ENCODE results near the gene FADS3.

Gene FADS3

GRCh38 chr11:61891331-61892084 lies at the start of gene FADS3:
Gene FADS3, minus strand, starts transcription at chr11:61891545. Its CDS starts 164 bp downstream, at chr11:61891381.
- Histone ChIP-seq H3K27ac (peak within 1 kb of the TSS; percentile 73), H3K4me1 (peaks cover 28% of the 10 kb centered on the region), H3K36me3 (no peaks in the 10 kb centered on the region), H3K9me3 (no peaks in the 10 kb centered on the region), H4K20me1 (no peaks in the 10 kb centered on the region), H3K4me3 (peak within 1 kb of the TSS; percentile 84), H3K27me3 (no peaks in the 10 kb centered on the region), H3K9ac (peak within 1 kb of the TSS; percentile 80), H3K4me2 (peak within 1 kb of the TSS; percentile 100)
- no peak for TF ChIP-seq Cebpa-rat (IDR thresholded peaks at IDR 0.05)

GRCh38 chr11:61940466-61940865 lies 49.1 kb upstream of the FADS3 start:
- Histone ChIP-seq H3K9ac (no peak overlapping the region), H3K4me3 (no peak overlapping the region), H3K27me3 (no peaks in the 10 kb centered on the region), H3K4me1 (peaks cover 8% of the 10 kb centered on the region), H3K27ac (no peak overlapping the region), H4K20me1 (no peaks in the 10 kb centered on the region), H3K4me2 (no peak overlapping the region), H3K36me3 (no peaks in the 10 kb centered on the region), H3K9me3 (peaks cover 31% of the 10 kb centered on the region)
- no peak for TF ChIP-seq Cebpa-rat (IDR thresholded peaks at IDR 0.05)

GRCh38 chr11:61935861-61936260 lies 44.5 kb upstream of the FADS3 start:
- Histone ChIP-seq H4K20me1 (no peaks in the 10 kb centered on the region), H3K4me3 (no peak overlapping the region), H3K4me1 (no peaks in the 10 kb centered on the region), H3K9me3 (peaks cover 36% of the 10 kb centered on the region), H3K9ac (no peak overlapping the region), H3K27me3 (no peaks in the 10 kb centered on the region), H3K27ac (no peak overlapping the region), H3K4me2 (no peak overlapping the region), H3K36me3 (no peaks in the 10 kb centered on the region)
- TF ChIP-seq Cebpa-rat (IDR thresholded peaks at IDR 0.05) = no peak

- H3K4me3 ChIP-seq = no peak overlapping the region
- no peak overlapping the region for H3K4me2 ChIP-seq
- no peak overlapping the region for H3K27ac ChIP-seq
Measured at GRCh38 chr11:61930933-61931332, 39.6 kb upstream of the FADS3 start.

GRCh38 chr11:61928606-61929005 lies 37.3 kb upstream of the FADS3 start:
- H4K20me1 ChIP-seq = no peaks in the 10 kb centered on the region

More at GRCh38 chr11:61930933-61931332, 39.6 kb upstream of the FADS3 start:
- Histone ChIP-seq H3K4me1 (no peaks in the 10 kb centered on the region), H3K9ac (no peak overlapping the region), H3K36me3 (no peaks in the 10 kb centered on the region), H4K20me1 (no peaks in the 10 kb centered on the region), H3K9me3 (peaks cover 9% of the 10 kb centered on the region), H3K27me3 (no peaks in the 10 kb centered on the region)
- no peak for TF ChIP-seq Cebpa-rat (IDR thresholded peaks at IDR 0.05)

GRCh38 chr11:61927501-61927900 lies 36.2 kb upstream of the FADS3 start:
- Histone ChIP-seq H3K9me3 (no peaks in the 10 kb centered on the region; the same call in 1 of the 2 replicates), H3K4me2 (no peak overlapping the region)

More at GRCh38 chr11:61928606-61929005, 37.3 kb upstream of the FADS3 start:
- peaks cover 3% of the 10 kb centered on the region; the same call in 1 of the 2 replicates for H3K4me1 ChIP-seq
- no peaks in the 10 kb centered on the region for H3K27me3 ChIP-seq
- H3K9me3 ChIP-seq = no peaks in the 10 kb centered on the region; the same call in 1 of the 2 replicates
- H3K4me2 ChIP-seq = no peak overlapping the region
- H3K27ac ChIP-seq = no peak overlapping the region
- H3K36me3 ChIP-seq = no peaks in the 10 kb centered on the region
- no peak for TF ChIP-seq Cebpa-rat (IDR thresholded peaks at IDR 0.05)
- no peak overlapping the region for H3K4me3 ChIP-seq
- no peak overlapping the region for H3K9ac ChIP-seq

GRCh38 chr11:61926235-61926634 lies 34.9 kb upstream of the FADS3 start:
- H3K27me3 ChIP-seq = no peaks in the 10 kb centered on the region
- no peak overlapping the region for H3K9ac ChIP-seq
- H3K4me3 ChIP-seq = no peak overlapping the region
- no peak for TF ChIP-seq Cebpa-rat (IDR thresholded peaks at IDR 0.05)
- no peaks in the 10 kb centered on the region for H3K36me3 ChIP-seq
- no peaks in the 10 kb centered on the region for H4K20me1 ChIP-seq
- peaks cover 27% of the 10 kb centered on the region for H3K4me1 ChIP-seq
- no peak overlapping the region for H3K27ac ChIP-seq
- no peaks in the 10 kb centered on the region; the same call in 1 of the 2 replicates for H3K9me3 ChIP-seq
- H3K4me2 ChIP-seq = no peak overlapping the region

More at GRCh38 chr11:61927501-61927900, 36.2 kb upstream of the FADS3 start:
- TF ChIP-seq Cebpa-rat (IDR thresholded peaks at IDR 0.05) = no peak
- no peak overlapping the region for H3K9ac ChIP-seq
- H3K27me3 ChIP-seq = no peaks in the 10 kb centered on the region
- peaks cover 14% of the 10 kb centered on the region for H3K4me1 ChIP-seq
- no peaks in the 10 kb centered on the region for H4K20me1 ChIP-seq
- H3K36me3 ChIP-seq = no peaks in the 10 kb centered on the region
- no peak overlapping the region for H3K4me3 ChIP-seq
- H3K27ac ChIP-seq = no peak overlapping the region

- no peaks in the 10 kb centered on the region; the same call in 1 of the 2 replicates for H3K9me3 ChIP-seq
- no peak overlapping the region for H3K9ac ChIP-seq
- H3K27me3 ChIP-seq = no peaks in the 10 kb centered on the region
- no peak overlapping the region for H3K4me3 ChIP-seq
- no peaks in the 10 kb centered on the region for H4K20me1 ChIP-seq
- H3K4me1 ChIP-seq = peaks cover 29% of the 10 kb centered on the region
- TF ChIP-seq Cebpa-rat (IDR thresholded peaks at IDR 0.05) = no peak
- no peak overlapping the region for H3K27ac ChIP-seq
- H3K36me3 ChIP-seq = no peaks in the 10 kb centered on the region
- H3K4me2 ChIP-seq = no peak overlapping the region
Measured at GRCh38 chr11:61925736-61926135, 34.4 kb upstream of the FADS3 start.

GRCh38 chr11:61924064-61924455 lies 32.7 kb upstream of the FADS3 start:
- Histone ChIP-seq H3K36me3 (no peaks in the 10 kb centered on the region), H3K4me3 (no peak overlapping the region), H3K27ac (no peak overlapping the region), H4K20me1 (no peaks in the 10 kb centered on the region), H3K4me1 (peaks cover 40% of the 10 kb centered on the region), H3K9ac (no peak overlapping the region), H3K4me2 (no peak overlapping the region), H3K9me3 (no peaks in the 10 kb centered on the region; the same call in 1 of the 2 replicates), H3K27me3 (peaks cover 14% of the 10 kb centered on the region)
- TF ChIP-seq Cebpa-rat (IDR thresholded peaks at IDR 0.05) = no peak

Data from BLaER1 (cell line).